ENCODE data around the gene DIDO1.

DNA sequence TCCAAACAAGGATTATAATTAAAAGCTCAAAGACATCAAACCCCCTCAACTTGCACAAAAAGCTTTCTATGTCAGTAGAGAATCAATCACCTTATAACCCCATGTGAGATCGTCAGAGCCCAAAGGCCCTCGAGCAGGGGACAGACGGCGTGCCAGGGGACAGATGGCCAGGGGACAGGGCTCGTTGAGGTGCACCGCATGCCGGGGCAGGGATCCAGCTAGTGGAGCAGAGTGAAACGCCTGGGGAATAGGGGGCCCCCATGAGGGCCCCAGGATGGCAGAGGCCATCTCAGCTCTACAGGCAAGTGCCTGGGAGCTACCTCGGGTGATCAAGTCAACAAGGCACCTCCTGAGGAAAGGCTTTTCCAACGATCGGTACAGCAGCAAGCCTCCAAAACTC, 28.6 kb downstream of the DIDO1 start:
- TF ChIP-seq CTCF (IDR thresholded peaks at IDR 0.05) (no peak), POLR2A (IDR thresholded peaks at IDR 0.05) (no peak)
